ENCODE measurements around the gene OPA3.

The OPA3 gene

DNA sequence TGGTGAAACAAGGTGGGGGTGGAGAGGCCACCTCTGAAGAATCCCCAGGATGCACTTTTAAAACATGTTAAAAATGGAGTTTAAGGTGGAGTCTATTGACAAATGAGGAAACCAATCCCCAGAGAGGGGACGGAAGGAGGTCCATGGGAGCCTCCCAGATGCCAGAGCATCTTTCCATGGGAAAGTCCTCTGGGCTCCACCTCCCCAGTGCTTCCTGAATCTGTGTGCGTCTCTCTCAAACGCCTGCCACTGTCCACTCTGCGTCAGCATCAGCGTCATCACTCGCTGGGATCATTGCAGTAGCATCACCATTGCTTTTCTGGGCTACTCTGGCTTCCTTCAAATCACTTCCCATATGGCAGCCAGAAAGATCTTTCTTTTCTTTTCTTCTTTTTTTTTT lies 11.2 kb upstream of the OPA3 start:
- H3K36me3 ChIP-seq (ENCODE audit: control insufficient read depth, insufficient read depth, low read length, severe bottlenecking), result no peaks in the 10 kb centered on the region
- H3K9ac ChIP-seq (ENCODE audit: low read length), result no peak overlapping the region
- no peak for DNase-seq (ENCODE audit: low read depth)
- no peak overlapping the region for H3K4me3 ChIP-seq (ENCODE audit: low read length)
- H3K9me3 ChIP-seq (ENCODE audit: control insufficient read depth, low read length), result no peaks in the 10 kb centered on the region
- H3K4me1 ChIP-seq (ENCODE audit: control insufficient read depth, insufficient read depth, low read length), result peaks cover 12% of the 10 kb centered on the region
- peaks cover 39% of the 10 kb centered on the region for H3K27me3 ChIP-seq (replicated peaks; ENCODE audit: control insufficient read depth, insufficient read depth, low read length)

DNA sequence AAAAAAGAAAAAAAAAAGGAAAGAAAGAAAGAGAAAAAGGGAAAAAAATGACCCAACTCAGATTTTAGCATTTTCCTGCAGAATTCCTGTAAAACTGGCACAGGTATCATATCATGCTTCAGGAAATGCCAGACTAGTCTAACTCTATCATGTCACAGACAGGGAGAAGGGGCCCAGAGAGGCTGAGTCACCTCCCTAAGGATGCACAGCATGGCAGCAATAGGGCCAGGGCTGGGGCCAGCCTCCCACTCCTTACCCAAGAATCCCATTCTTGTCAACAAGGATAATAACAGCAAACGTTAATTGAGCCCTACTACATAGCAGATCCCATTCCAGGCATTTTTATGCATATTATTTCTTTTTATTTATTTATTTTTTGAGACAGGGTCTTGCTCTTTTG lies 8.9 kb upstream of the OPA3 start:
- H3K4me3 ChIP-seq (ENCODE audit: low read length), result no peak overlapping the region
- H3K36me3 ChIP-seq (ENCODE audit: control insufficient read depth, insufficient read depth, low read length, severe bottlenecking), result no peaks in the 10 kb centered on the region
- no peak overlapping the region for H3K9ac ChIP-seq (ENCODE audit: low read length)
- no peaks in the 10 kb centered on the region for H3K9me3 ChIP-seq (ENCODE audit: control insufficient read depth, low read length)
- DNase-seq (ENCODE audit: low read depth), result no peak
- H3K4me1 ChIP-seq (ENCODE audit: control insufficient read depth, insufficient read depth, low read length), result peaks cover 9% of the 10 kb centered on the region
- H3K27me3 ChIP-seq (replicated peaks; ENCODE audit: control insufficient read depth, insufficient read depth, low read length), result peaks cover 30% of the 10 kb centered on the region

DNA sequence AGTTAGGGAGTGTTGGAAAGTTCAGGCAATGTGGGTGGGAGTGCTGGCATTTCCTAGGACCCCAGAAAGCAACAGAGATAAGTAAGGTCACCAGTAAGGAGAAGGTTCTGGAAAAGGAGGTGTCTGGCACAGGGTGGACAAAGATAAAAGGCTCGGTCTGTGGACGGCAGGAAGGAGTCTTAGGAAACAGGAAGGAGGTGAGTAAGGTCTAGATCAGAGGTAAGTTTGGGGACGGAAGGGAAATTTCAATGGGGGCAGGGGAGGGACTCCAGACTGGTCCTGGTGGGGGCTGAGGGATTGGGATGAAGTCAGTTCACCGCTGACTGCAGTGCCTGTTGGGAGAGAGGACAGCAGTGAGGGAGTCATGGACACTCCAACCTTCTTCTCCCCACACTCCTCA lies 7.8 kb upstream of the OPA3 start:
- H3K9ac ChIP-seq (ENCODE audit: low read length), result no peak overlapping the region
- no peaks in the 10 kb centered on the region for H3K4me1 ChIP-seq (ENCODE audit: control insufficient read depth, insufficient read depth, low read length)
- peaks cover 18% of the 10 kb centered on the region for H3K27me3 ChIP-seq (replicated peaks; ENCODE audit: control insufficient read depth, insufficient read depth, low read length)
- DNase-seq (ENCODE audit: low read depth), result no peak
- H3K36me3 ChIP-seq (ENCODE audit: control insufficient read depth, insufficient read depth, low read length, severe bottlenecking), result no peaks in the 10 kb centered on the region
- no peak overlapping the region for H3K4me3 ChIP-seq (ENCODE audit: low read length)
- no peaks in the 10 kb centered on the region for H3K9me3 ChIP-seq (ENCODE audit: control insufficient read depth, low read length)

DNA sequence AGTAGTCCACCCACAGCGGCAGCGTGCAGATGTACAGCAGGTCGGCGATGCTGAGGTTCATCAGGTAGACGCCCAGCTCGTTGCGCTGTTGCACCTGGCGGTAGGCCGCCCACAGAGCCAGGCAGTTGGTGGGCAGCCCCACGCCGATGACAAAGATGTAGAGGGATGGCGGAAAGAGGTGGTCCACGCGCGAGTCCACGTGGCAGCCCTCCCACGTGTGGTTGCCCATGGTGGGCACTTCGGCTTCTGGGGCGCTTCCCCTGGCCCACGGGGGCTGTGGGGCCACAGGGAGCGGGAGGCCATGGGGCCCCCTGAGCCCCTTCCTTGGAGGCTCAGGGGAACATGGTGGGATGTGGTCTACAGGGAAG lies 7.0 kb upstream of the OPA3 start:
- Histone ChIP-seq H3K36me3 (ENCODE audit: control insufficient read depth, insufficient read depth, low read length, severe bottlenecking) (no peaks in the 10 kb centered on the region), H3K4me3 (ENCODE audit: low read length) (no peak overlapping the region), H3K27me3 (replicated peaks; ENCODE audit: control insufficient read depth, insufficient read depth, low read length) (peaks cover 16% of the 10 kb centered on the region), H3K9me3 (ENCODE audit: control insufficient read depth, low read length) (no peaks in the 10 kb centered on the region), H3K4me1 (ENCODE audit: control insufficient read depth, insufficient read depth, low read length) (no peaks in the 10 kb centered on the region), H3K9ac (ENCODE audit: low read length) (no peak overlapping the region)
- DNase-seq (ENCODE audit: low read depth), result no peak

DNA sequence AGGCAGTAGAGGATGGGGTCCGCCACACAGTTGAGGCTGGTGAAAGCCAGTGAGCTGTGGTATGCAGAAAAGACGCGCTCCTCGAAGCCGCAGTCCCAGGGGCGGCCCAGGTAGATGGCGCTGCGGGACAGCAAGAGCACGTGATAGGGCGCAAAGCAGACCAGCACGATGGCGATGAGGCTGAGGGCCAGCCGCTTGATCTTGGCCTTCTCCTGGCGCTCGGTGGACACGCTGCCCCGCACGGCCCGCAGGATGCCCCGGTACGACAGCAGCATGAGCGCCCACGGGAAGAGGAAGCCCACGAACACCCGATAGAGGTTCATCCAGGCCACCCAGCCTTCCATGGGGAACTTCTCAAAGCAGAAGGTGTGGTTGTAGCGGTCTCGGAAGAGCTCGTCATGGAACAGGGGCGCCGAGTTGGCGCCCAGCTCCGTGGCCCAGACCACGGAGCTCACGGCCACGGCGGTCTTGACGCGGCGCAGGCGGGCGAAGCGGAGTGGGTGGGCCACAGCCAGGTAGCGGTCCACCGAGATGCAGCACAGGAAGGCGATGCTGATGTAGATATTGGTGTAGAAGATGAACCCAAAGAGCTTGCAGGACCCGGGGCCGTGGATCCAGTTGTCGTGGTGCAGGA lies 6.5 kb upstream of the OPA3 start:
- H3K36me3 ChIP-seq (ENCODE audit: control insufficient read depth, insufficient read depth, low read length, severe bottlenecking), result no peaks in the 10 kb centered on the region
- no peak overlapping the region for H3K9ac ChIP-seq (ENCODE audit: low read length)
- H3K4me3 ChIP-seq (ENCODE audit: low read length), result no peak overlapping the region
- no peaks in the 10 kb centered on the region for H3K9me3 ChIP-seq (ENCODE audit: control insufficient read depth, low read length)
- H3K4me1 ChIP-seq (ENCODE audit: control insufficient read depth, insufficient read depth, low read length), result no peaks in the 10 kb centered on the region
- no peak for DNase-seq (ENCODE audit: low read depth)
- H3K27me3 ChIP-seq (replicated peaks; ENCODE audit: control insufficient read depth, insufficient read depth, low read length), result peaks cover 16% of the 10 kb centered on the region

DNA sequence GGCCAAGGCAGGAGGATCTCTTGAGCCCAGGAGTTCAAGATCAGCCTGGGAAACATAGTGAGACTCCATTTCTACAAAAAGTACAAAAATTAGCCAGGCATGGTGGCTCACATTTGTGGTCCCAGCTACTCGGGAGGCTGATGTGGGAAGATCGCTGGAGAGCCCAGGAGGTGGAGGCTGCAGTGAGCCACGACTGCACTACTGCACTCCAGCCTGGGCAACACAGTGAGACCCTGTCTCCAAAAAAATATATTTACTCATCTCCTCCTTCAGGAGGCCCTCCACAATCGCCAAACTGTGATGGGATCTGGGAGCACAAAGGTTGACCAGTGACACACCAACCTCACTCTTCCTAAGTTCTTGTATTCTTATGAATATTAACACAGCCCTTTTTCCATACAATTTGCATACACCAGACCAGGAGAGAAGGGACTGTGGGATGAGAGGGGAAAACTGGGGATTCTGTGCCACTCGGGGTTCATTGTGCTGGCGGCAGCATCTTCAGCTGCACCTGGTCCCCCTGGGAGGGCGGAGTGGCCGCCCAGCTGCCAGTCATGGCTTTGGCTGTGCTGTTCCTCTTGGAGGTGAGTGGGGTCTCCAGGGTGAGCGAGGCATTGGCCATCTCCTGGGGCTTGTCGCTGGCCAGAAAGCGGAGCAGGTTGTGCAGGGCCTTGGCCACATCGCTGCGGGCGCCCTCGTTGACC lies 5.8 kb upstream of the OPA3 start:
- Histone ChIP-seq H3K9me3 (ENCODE audit: control insufficient read depth, low read length) (no peaks in the 10 kb centered on the region), H3K27me3 (replicated peaks; ENCODE audit: control insufficient read depth, insufficient read depth, low read length) (peaks cover 16% of the 10 kb centered on the region), H3K9ac (ENCODE audit: low read length) (no peak overlapping the region), H3K4me3 (ENCODE audit: low read length) (no peak overlapping the region), H3K4me1 (ENCODE audit: control insufficient read depth, insufficient read depth, low read length) (peaks cover 1% of the 10 kb centered on the region), H3K36me3 (ENCODE audit: control insufficient read depth, insufficient read depth, low read length, severe bottlenecking) (no peaks in the 10 kb centered on the region)
- no peak for DNase-seq (ENCODE audit: low read depth)

DNA sequence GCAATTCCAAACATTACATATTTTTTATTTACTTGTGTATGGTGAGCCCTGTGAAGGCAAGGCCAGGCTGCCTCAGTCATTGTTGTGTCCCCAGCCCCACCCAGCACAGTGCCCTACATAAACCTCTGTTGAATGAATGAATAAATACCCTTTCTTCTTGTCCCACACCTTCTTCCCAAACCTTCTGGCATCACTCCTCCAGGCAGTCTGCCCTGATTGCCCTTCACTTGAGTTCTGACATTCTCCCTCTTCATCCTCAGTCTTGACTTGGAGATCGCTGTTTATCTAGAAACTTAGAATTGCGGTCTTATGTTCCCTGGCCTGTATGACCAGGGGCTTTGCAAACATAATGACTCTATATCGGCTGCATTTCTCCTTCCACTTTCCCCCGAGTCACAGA lies 5.2 kb upstream of the OPA3 start:
- no peak for DNase-seq (ENCODE audit: low read depth)
- Histone ChIP-seq H3K36me3 (ENCODE audit: control insufficient read depth, insufficient read depth, low read length, severe bottlenecking) (no peaks in the 10 kb centered on the region), H3K9ac (ENCODE audit: low read length) (no peak overlapping the region), H3K4me3 (ENCODE audit: low read length) (no peak overlapping the region), H3K27me3 (replicated peaks; ENCODE audit: control insufficient read depth, insufficient read depth, low read length) (peaks cover 16% of the 10 kb centered on the region), H3K9me3 (ENCODE audit: control insufficient read depth, low read length) (no peaks in the 10 kb centered on the region), H3K4me1 (ENCODE audit: control insufficient read depth, insufficient read depth, low read length) (peaks cover 6% of the 10 kb centered on the region)

DNA sequence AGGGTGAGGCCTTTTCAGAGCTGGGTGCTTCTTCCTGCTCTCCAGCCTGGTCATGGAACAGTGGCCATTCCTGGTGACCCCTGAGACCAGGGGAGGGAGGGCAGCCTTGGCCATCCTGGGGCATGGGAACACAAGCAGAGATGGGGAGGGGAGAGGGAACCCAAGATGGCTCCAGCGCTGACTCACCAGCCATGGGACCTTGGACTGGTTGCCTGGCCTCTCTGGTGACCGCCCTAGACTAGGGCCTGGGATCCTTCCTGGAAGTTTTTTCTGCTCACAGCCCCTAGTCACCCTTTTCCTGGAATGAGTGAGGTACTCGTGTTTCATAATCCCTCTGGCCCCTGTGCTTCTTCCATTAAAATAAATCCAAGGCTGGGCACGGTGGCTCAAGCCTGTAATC lies 3.3 kb upstream of the OPA3 start:
- H3K36me3 ChIP-seq (ENCODE audit: control insufficient read depth, insufficient read depth, low read length, severe bottlenecking), result no peaks in the 10 kb centered on the region
- H3K9me3 ChIP-seq (ENCODE audit: control insufficient read depth, low read length), result no peaks in the 10 kb centered on the region
- no peak overlapping the region for H3K9ac ChIP-seq (ENCODE audit: low read length)
- peaks cover 16% of the 10 kb centered on the region for H3K27me3 ChIP-seq (replicated peaks; ENCODE audit: control insufficient read depth, insufficient read depth, low read length)
- H3K4me1 ChIP-seq (ENCODE audit: control insufficient read depth, insufficient read depth, low read length), result peaks cover 6% of the 10 kb centered on the region
- no peak for DNase-seq (ENCODE audit: low read depth)
- H3K4me3 ChIP-seq (ENCODE audit: low read length), result no peak overlapping the region

DNA sequence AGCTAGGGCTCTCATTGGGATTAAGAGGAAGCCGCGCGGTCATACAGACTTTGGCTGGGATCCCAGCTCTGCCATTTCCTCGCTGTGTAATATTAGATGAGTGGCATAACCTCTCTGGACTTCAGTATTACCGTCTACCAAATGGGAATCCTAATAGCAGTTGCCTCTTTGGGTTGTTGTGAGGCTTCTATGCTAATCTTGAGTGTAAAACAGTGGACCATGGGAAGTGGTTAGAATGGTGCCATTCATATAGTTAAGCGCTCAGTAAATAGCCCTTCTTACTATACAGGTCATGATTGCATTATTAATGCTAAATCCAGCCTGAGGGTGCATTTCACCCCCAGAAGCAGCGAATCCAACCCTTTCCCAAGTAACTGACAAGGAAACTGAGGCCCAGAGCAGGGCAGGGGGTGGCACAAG lies 566 bp upstream of the OPA3 start:
- no peaks in the 10 kb centered on the region for H3K36me3 ChIP-seq (ENCODE audit: control insufficient read depth, insufficient read depth, low read length, severe bottlenecking)
- peak overlapping the region; percentile 100 for H3K9ac ChIP-seq (ENCODE audit: low read length)
- H3K4me3 ChIP-seq (ENCODE audit: low read length), result peak overlapping the region; percentile 100
- peaks cover 6% of the 10 kb centered on the region for H3K4me1 ChIP-seq (ENCODE audit: control insufficient read depth, insufficient read depth, low read length)
- no peak for DNase-seq (ENCODE audit: low read depth)
- H3K9me3 ChIP-seq (ENCODE audit: control insufficient read depth, low read length), result no peaks in the 10 kb centered on the region
- H3K27me3 ChIP-seq (replicated peaks; ENCODE audit: control insufficient read depth, insufficient read depth, low read length), result peaks cover 4% of the 10 kb centered on the region

DNA sequence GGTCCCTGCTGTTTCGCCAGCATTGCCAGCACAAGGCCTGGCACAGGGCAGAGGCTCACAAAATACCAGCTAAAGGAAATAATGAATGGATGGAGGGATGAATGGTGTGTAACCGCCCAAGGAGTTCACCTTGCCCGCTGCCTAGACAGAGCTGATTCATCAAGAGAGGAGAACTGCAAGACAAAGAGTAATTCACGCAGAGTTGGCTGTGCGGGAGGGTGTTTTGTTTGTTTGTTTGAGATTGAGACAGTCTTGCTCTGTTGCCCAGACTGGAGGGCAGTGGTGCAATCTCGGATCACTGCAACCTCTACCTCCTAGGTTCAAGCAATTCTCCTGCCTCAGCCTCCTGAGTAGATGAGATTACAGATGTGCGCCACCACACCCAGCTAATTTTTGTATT lies 3.0 kb downstream of the OPA3 start:
- Histone ChIP-seq H3K9ac (ENCODE audit: low read length) (no peak overlapping the region), H3K9me3 (ENCODE audit: control insufficient read depth, low read length) (no peaks in the 10 kb centered on the region), H3K4me3 (ENCODE audit: low read length) (no peak overlapping the region), H3K36me3 (ENCODE audit: control insufficient read depth, insufficient read depth, low read length, severe bottlenecking) (no peaks in the 10 kb centered on the region), H3K27me3 (replicated peaks; ENCODE audit: control insufficient read depth, insufficient read depth, low read length) (no peaks in the 10 kb centered on the region), H3K4me1 (ENCODE audit: control insufficient read depth, insufficient read depth, low read length) (peaks cover 24% of the 10 kb centered on the region)
- DNase-seq (ENCODE audit: low read depth), result no peak

DNA sequence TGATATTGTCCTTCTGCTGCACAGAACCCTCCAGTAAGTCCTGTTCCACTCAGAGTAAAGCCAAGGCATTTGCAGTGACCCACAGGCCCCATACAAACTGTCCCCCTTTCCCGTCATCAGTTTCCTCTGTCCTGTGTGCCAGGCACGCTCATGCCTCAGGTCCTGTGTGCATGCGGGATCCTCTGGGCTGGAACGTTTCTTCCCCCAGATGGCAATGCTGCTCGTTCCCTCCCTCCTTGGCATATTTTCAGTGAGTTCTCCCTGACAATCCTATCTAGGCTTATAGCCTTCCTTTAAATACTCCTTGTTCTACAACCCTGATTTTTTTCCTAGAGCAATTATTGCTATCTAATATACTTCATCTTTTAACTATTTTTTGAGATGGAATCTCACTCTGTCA lies 5.7 kb downstream of the OPA3 start:
- Histone ChIP-seq H3K9me3 (ENCODE audit: control insufficient read depth, low read length) (no peaks in the 10 kb centered on the region), H3K36me3 (ENCODE audit: control insufficient read depth, insufficient read depth, low read length, severe bottlenecking) (no peaks in the 10 kb centered on the region), H3K27me3 (replicated peaks; ENCODE audit: control insufficient read depth, insufficient read depth, low read length) (no peaks in the 10 kb centered on the region)

More for the DNA sequence above, 5.7 kb downstream of the OPA3 start:
- no peak for DNase-seq (ENCODE audit: low read depth)
- Histone ChIP-seq H3K9ac (ENCODE audit: low read length) (no peak overlapping the region), H3K4me3 (ENCODE audit: low read length) (no peak overlapping the region), H3K4me1 (ENCODE audit: control insufficient read depth, insufficient read depth, low read length) (peaks cover 20% of the 10 kb centered on the region)

All from adipocyte (in vitro differentiated cells).